SKM-1 (cell line): ENCODE measurements around the gene PSMD4.
"Not testable (repeated sequence)": the region's sequence is repeated elsewhere in the genome, so short reads cannot be mapped to it uniquely, and the experiment has no call there.

ENCODE experiments used
- DNase-seq: peaks from one replicate; lab custom pipeline; 2025; ENCODE audit not compliant: unreplicated experiment; lab: John Stamatoyannopoulos, UW

PSMD4 gene

DNA sequence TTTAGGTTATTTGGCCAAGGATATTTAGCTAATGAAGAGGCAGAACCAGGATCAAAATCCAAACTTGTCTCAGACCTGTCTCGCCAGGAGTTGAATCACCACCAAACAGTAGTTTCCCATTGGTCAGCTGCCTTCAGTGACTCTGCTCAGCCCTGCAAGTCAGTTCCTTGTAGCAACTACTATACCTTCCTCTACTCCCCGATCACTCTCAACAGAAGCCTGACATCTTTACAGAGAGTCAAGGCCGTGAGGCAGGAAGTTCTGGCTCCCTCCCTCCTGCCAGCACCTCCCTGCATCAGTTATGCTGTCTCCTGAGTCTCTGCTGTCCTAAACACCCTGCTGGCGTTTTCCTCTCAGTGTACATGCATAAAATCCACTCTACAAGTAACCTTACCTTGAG lies 13.2 kb downstream of the PSMD4 start:
- DNase-seq, result no peak

DNA sequence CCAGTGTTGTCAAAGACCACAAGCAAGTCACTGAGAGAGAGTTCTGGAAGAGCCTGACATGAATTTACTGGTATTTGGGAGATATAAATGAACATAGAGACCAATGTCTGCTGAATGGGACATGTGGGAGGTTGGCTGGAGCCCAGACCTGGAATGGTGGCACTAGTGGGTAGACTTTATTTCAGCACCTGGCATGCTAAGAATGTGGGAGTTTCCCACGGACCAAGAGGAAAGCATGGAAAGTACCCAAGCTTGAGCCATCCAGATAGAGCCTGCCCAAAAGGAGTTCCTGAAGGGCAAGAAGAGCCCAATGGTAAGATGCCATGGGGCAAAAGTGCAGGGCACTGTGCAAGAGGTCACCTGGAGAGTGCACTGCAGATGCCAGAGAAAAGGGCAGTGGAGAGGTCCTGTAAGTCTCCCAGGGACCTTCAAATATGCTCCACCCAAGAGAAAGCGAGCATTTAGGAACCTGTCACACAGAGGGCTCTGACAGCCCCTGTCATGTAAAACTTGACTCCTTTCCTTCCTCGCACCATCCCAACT lies 19.5 kb downstream of the PSMD4 start:
- DNase-seq, result no peak

DNA sequence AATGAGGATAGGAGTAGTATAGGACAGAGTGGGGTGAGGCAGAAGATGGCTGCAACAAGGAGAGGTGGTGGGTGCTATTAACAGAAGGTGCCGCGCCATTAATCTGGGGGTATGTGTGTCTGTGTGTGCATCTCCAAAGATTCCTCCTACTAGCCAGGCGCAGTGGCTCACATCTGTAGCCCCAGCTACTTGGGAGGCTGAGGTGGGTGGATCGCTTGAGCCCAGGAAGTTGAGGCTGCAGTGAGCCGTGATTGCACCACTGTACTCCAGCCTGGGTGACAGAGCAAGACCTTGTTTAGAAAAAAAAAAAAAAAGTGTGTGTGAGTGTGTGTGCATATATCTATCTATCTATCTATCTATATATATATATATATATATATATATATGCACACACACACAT lies 20.8 kb downstream of the PSMD4 start:
- DNase-seq, result not testable (repeated sequence)

DNA sequence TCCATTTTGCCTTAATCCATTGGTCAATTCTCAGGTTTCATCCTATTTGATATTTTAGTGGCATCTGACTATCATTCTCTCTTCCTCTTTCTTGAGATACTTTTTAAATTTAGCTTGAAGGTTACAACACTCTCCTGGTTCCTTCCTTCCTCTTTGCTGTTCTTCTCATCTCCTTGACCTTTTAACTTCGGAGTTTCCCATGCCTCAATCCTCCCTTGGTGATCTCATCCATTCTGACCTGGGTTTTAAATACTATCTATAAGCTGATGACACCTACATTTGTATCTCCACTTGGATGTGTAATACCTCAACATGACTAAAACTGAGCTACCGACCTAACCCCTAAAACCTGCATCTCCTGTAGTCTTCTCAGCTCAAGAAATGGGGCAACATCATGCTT lies 22.7 kb downstream of the PSMD4 start:
- DNase-seq, result peak; percentile 100

DNA sequence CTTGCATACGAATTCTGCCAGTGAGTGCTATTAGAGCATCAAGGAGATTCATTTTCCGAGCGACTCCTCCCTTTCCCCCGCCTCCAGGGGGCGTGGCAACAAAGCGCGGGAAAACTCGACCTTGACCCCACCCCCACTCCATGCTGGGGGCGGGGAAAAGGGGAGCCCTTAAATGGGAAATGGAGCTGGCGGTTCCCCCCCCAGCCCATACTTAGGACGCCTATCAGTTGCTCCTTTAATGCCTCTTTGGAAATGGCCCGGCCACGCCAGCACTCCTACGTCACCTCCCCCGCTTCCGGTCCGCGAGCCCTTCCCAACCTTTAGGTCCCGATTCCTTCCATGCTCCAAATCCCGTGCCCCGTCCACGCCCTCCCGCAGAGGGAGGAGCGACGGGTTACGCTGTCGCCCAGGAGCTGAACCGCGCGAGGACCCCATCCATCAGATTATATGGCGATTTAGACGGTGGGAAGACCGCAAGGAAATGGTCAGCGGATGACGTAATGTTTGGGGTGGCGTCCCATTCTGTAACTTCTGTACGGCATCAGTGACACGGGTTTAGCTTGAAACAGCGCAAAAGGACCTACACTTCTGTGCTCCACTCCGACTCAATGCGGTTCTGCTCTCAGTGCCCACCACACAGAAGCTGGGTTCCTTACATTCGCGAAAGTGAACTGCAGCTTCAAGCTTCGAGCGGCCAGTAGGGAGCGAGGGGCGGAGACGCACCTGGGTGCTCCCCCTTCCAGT lies 26.9 kb downstream of the PSMD4 start:
- peak; percentile 99 for DNase-seq

DNA sequence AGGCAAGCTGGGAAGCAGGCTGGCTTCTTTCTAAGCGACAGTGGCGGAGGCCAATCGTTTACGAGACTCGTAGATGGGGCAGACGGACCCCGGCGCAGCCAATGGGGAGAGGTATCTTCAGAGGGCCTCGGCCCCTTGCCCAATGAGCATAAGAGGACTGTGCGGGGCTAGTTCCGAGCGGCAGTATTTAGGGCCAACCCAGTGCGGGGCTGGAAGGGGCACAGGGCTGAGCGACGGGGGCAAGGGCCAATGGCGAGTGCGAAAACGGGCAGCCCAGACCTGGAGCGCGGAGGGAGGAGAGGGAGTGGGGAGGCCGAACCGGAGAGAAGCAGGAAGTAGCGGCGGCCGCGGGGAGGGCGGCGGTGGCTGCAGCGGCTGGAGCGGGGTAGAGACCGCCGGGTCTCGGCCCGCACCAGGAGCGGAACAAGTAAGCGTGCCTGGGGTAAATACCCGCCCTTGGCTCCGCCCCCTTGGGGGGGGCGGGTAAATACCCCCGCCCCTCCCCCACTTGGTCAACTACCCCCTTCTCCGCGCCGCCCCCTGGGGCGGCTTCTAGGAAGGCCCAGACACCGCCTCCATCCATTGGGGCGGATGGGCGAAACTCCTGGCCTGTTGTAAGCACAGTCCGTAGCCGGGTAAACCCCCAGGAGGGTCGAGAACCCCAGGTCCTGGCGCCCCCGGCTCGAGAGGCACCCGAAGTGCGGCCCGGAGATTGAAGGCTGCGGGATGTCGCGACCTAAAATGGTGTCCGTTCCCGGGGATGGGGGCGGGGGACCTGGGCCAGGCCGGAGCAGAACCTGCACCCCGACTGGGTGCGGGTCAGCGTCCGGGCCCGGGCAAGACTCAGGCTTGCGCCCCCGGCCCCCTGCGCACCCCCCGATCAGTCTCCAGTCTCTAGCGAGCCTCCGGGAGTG lies 27.7 kb downstream of the PSMD4 start, which contains the start of gene ZNF687:
ZNF687 (plus strand) TSS at position 331 of the 914 bp plus-strand sequence. CDS start 3,993 bp downstream, outside the sequence.
- peak; percentile 100 for DNase-seq

DNA sequence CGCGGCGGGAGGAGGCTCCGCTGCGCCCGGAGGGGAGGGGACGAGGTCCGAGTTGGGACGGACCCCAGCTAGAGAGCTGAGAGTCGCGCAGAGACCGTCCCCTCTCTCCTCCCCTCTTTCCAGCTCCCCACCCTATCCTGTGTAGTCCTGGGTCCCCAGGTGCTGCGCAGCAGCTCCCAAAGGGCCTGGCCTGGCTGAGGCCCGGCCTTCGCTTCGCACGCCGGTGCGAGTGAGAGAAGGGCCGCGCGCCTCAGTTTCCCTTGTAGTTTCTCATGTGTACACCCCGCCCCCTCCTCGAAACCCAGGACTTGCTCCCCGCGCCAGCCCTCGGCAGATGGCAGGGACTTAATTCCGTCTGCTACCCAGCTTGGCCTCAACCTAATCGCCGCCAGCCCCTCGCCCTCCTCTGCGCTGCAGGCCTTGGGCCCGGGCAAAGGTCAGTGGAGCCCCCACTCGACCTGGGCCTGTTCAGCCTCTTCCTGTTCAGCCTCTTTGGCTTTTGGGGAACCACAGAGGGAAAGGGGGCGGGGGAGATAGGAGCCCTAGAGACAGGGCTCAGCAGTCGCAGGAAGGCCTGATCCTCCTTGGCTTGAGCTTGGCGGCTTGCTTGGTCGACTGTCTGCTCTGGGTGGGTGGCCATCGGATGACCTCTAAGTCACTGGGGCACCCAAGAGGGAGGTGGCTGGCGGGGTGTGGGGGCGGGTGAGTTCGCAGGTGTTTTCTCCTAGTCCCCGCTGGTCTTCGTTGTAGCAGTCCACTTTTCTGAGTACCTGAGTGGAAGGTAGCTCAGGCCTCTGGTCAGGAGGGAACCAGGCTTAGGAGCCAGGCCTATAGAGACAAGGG lies 28.6 kb downstream of the PSMD4 start:
- peak; percentile 63 for DNase-seq

DNA sequence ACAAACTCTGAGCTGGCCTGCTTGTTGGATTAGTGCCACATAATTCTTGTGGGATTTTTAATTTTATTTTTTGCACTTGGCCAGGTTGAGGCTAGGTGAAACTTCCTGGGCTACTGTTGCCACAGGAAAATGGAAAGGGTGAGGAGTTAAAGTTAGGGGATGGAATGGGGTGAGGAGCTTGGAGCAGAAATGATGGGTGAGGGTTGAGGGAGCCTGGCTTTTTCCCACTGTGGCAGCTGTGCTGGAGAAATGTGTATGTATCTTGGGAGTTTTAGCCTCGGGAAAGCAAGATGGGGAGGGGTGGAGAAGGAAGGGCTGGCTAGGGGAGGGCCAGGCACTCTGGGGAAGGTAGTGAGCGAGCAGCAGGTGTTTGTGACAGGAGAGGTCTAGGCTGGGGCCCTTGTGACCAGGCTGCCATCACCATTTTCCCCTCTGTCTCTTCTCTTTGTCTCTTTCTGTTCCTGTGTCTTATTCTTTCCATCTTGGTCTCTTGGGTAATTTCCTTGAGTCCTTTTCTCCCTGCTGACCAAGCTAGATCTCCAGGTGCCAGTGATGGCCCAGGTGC lies 29.6 kb downstream of the PSMD4 start:
- DNase-seq, result no peak

DNA sequence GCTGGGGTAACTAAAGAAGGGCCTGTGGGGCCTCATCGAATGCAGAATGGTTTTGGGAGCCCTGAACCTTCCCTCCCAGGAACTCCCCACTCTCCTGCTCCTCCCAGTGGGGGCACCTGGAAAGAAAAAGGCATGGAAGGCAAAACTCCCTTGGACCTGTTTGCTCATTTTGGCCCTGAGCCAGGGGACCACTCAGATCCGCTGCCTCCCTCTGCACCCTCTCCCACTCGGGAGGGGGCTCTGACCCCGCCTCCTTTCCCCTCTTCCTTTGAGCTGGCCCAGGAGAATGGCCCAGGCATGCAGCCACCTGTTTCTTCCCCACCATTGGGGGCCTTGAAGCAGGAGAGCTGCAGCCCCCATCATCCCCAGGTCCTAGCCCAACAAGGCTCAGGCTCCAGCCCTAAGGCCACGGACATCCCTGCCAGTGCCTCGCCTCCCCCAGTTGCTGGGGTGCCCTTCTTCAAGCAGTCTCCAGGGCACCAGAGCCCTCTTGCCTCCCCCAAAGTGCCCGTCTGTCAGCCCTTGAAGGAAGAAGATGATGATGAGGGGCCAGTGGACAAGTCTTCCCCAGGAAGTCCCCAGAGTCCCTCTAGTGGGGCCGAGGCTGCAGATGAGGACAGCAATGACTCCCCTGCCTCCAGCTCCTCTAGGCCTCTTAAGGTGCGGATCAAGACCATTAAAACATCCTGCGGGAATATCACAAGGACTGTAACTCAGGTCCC lies 32.2 kb downstream of the PSMD4 start:
- no peak for DNase-seq

DNA sequence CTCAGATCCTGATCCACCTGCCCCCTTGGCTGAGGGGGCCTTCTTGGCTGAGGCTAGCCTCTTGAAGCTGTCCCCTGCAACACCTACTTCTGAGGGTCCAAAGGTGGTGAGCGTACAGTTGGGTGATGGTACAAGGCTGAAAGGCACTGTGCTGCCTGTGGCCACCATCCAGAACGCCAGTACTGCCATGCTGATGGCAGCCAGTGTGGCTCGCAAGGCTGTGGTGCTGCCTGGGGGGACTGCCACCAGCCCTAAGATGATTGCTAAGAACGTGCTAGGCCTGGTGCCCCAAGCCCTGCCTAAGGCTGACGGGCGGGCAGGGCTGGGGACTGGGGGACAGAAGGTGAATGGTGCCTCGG lies 32.8 kb downstream of the PSMD4 start:
- DNase-seq, result no peak

DNA sequence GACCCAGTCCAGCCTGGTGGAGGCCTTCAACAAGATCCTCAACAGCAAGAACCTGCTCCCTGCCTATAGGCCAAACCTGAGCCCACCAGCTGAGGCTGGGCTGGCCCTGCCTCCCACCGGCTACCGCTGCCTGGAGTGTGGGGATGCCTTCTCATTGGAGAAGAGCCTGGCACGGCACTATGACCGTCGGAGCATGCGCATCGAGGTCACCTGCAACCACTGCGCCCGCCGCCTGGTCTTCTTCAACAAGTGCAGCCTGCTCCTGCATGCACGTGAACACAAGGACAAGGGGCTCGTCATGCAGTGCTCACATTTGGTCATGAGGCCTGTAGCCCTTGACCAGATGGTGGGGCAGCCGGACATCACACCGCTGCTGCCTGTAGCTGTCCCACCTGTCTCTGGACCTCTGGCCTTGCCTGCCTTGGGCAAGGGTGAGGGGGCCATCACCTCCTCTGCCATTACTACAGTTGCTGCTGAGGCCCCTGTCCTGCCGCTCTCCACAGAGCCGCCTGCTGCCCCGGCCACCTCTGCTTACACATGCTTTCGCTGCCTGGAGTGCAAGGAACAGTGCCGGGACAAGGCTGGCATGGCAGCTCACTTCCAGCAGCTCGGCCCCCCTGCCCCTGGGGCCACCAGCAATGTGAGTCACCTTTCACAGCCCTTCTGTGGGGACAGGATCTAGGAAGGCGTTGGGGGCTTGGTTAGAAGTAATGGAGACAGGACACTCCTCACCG lies 33.4 kb downstream of the PSMD4 start:
- no peak for DNase-seq

DNA sequence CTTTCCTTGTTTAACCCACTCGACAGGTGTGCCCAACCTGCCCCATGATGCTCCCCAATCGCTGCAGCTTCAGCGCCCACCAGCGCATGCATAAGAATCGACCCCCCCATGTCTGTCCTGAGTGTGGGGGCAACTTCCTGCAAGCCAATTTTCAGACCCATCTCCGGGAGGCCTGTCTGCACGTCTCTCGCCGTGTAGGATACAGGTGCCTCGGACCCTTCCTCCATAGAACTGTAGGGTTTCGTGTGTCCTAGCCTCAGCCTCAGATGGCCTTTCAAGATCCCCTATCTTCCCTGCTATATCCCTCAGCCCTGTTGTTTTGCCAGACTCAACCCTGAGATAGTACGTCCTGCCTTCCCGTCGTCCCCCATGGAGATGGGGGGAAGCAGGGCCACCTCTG lies 34.0 kb downstream of the PSMD4 start:
- DNase-seq, result no peak

DNA sequence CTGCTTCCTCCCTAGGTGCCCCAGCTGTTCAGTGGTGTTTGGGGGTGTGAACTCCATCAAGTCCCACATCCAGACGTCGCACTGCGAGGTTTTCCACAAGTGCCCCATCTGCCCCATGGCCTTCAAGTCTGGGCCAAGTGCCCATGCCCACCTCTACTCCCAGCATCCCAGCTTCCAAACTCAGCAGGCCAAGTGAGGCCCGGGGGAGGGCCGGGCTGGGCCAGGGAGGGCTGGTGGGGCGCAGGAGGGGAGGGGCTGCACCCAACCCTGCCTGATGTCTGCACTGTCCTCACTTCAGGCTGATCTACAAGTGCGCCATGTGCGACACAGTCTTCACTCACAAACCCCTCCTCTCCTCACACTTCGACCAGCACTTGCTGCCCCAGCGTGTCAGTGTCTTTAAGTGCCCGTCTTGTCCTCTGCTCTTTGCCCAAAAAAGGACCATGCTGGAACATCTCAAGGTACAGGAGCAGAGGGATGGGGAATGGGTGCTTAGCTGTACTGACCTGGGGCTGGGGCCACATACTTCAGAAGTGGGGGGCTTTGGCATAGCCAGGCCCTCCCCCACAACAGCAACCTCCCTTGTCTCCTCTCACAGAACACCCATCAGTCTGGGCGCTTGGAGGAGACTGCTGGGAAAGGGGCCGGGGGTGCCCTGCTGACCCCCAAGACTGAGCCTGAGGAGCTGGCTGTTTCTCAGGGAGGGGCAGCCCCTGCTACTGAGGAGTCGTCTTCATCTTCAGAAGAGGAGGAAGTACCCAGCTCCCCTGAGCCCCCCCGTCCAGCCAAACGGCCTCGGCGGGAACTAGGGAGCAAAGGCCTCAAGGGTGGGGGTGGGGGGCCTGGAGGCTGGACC lies 34.8 kb downstream of the PSMD4 start:
- DNase-seq, result no peak

DNA sequence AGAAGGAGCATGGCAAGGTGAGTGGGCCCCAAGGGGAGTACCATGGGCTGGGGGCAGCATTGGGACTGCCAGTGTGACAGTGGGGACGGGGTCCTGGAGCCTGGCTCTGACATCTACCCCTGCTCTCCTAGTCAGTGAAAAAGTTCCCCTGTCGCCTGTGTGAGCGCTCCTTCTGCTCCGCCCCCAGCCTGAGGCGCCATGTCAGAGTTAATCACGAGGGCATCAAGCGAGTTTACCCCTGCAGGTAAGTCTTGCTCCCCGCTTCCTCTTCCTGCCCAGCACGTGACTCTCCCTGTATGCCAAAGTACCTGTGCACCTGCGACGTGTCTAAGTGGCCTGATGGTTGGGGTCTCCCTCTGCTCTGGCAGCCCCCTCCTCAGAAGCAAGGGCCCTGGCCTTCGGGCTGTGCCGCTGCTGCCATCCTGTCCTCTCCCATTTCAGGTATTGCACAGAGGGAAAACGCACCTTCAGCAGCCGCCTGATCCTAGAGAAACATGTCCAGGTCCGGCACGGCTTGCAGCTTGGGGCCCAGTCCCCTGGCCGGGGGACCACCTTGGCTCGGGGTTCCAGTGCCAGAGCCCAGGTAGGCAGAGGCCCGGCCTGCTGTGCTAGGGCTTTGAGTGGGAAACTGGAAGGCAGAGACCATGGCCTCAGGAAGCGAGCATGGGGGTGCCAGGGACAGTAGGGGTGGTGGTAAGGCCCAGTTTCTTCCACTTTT lies 35.6 kb downstream of the PSMD4 start:
- DNase-seq, result no peak

DNA sequence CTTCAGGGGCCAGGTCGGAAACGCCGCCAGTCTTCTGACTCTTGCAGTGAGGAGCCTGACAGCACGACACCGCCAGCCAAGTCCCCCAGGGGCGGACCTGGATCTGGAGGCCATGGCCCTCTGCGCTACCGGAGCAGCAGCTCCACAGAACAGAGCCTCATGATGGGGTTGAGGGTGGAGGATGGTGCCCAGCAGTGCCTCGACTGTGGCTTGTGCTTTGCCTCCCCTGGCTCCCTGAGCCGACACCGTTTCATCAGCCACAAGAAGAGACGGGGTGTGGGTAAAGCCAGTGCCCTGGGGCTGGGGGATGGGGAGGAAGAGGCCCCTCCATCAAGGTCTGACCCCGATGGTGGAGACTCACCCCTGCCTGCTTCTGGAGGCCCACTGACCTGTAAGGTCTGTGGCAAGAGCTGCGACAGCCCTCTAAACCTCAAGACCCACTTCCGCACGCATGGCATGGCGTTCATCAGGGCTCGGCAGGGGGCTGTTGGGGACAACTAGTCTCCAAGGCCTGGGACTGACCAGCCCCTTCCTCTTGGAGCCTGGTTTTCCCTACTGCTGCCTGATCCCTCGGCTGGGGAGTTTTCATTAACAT lies 36.3 kb downstream of the PSMD4 start:
- no peak for DNase-seq

DNA sequence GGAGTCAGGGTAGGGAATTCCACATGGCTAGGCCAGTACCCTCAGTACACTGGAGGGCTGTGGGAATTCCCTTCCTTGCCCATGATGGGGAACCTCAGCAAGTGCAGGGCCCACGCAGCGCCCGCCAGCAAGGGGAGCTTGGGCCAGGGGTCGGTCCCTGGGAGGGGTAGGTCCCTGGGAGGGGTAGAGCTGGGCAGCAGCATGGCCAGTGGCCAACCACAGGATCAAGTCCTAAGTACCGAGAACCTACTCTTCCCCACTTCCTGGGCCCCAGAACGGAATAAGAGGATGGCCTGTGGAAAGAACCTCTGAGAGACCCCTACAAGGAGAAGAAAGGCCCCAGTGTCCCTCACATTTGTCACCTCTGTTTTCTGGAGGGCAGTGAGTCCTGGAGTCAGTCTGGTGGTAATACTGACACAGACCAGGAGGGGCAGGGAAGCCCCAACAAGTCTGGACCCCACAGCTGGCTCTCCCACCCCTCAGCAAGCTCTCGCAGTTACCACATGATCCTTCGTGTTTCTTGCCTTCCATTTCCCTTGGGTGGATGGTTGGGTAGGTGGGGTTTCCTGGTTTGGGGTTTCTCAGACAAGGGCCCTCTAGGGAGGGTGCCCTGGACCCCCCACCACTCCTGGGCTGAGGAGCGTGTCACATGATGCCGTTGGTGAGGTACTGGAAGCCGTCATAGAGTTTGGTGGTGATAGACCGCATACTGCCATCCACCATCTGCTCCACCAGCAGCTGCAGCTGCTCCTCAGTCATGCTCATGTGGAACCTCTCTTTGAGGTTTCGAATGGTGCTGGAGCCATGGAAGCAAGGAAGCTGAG lies 37.9 kb downstream of the PSMD4 start:
- no peak for DNase-seq

DNA sequence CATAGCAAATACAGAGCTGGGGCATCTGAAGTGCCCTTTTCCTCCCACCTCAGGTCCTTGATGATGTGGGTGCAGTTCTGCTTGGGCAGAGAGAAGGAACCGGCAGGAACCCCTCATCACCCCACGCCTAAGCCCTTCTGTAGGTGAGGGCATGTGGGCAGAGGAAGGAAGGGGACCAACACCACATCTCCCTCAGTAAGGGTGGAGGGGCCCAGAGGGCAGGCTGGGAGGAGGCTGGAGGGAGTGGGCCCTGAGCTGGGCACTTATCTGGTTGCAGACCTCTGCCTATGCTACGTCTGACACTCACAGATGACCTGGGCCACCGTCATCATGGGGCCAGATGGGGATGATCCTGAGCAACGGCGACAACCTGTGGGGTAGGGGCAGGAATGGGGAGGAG lies 38.6 kb downstream of the PSMD4 start:
- DNase-seq, result no peak
